Activated CD4-positive, alpha-beta memory T cell treated with anti-CD3 and anti-CD28 coated beads for 36 hours (primary cell): Measurements from ENCODE around the gene ATP2B3. TPM values are rescaled to one million over a fixed set of nuclear protein-coding genes. Genes with fewer than 3 reads are reported as not detected.

Experiments
- CTCF ChIA-PET: fragments of 350-600 bp; sonication (Branson Sonifier 250); formaldehyde crosslinking; loops from one replicate; lab custom pipeline; 2021; ENCODE audit warnings: antibody characterized with exemption, inconsistent platforms; lab: Charles Lee
- POLR2A ChIA-PET: fragments of 350-600 bp; sonication (Branson Sonifier 250); formaldehyde crosslinking; loops from one replicate; lab custom pipeline; 2021; ENCODE audit warnings: antibody characterized with exemption; lab: Charles Lee
- DNase-seq: peaks from one replicate; pipeline ENCODE4 v3.0.0-alpha.2; 2020
- H3K27ac Mint-ChIP-seq: one replicate; pipeline ENCODE4 v1.8.0; 2021; ENCODE audit warnings: mixed read lengths
- H3K27me3 Mint-ChIP-seq: one replicate; pipeline ENCODE4 v1.8.0; 2021; ENCODE audit warnings: mixed read lengths
- H3K36me3 Mint-ChIP-seq: one replicate; pipeline ENCODE4 v1.8.0; 2021; ENCODE audit warnings: mixed read lengths
- H3K4me1 Mint-ChIP-seq: one replicate; pipeline ENCODE4 v1.8.0; 2021; ENCODE audit warnings: low read depth, mixed read lengths
- H3K4me3 Mint-ChIP-seq: one replicate; pipeline ENCODE4 v1.8.0; 2021; ENCODE audit warnings: mild to moderate bottlenecking, mixed read lengths
- H3K9me3 Mint-ChIP-seq: one replicate; pipeline ENCODE4 v1.8.0; 2021; ENCODE audit warnings: mixed read lengths
- intact Hi-C: fragments of 100-400 bp; cut with micrococcal nuclease; formaldehyde crosslinking; loops from one replicate; pipeline ENCODE4 v1.15.1; 2023
- total RNA-seq, 2 experiments: library from RNA; stranded (reverse); gene quantifications; one replicate each; pipeline ENCODE4 v1.2.3, GENCODE V29; 2021

The ATP2B3 gene
- total RNA-seq, 2 experiments from 2014 or later: not detected

GRCh38 chrX:153514259-153514658, 3.2 kb upstream of the ATP2B3 start:
- no peaks in the 10 kb centered on the region for H3K36me3 Mint-ChIP-seq
- H3K27me3 Mint-ChIP-seq: peaks cover 12% of the 10 kb centered on the region
- intact Hi-C loops: no loop called here
- CTCF ChIA-PET: interaction anchor here (1.4 kb wide), 1 partner anchor 43 kb away, joined by 5 read pairs; the partner anchor contains the start of gene HAUS7
- no peak for DNase-seq
- no peak overlapping the region for H3K27ac Mint-ChIP-seq
- H3K4me3 Mint-ChIP-seq: no peak overlapping the region
- no peaks in the 10 kb centered on the region for H3K9me3 Mint-ChIP-seq
- POLR2A ChIA-PET: no interaction called here
- peaks cover 3% of the 10 kb centered on the region for H3K4me1 Mint-ChIP-seq

DNA sequence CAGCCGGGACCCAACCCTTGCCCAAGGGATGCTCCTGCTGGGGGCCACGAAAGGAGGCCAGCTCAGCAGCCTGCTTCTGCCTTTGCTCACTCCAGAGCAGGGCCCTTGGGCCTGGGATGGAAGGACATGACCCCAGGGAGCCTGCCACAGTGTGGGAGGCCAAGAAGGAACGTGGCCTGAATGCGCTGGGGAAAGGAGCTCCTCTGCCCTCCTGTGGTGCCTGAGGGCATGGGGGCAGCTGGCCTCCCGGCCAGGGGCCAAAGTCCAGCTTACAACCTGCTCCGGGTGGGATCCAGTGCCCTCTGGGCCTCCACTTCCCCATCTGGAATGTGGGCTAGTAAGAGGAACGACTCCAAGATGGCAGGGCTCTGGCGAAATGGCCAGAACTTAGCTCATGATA, 2.0 kb upstream of the ATP2B3 start:
- intact Hi-C loops: no loop called here
- ChIA-PET CTCF (interaction anchor here (1.2 to 1.4 kb wide), 2 partner anchors 45 to 146 kb away, joined by 3 to 5 read pairs; partner anchors contain the start of gene HAUS7), POLR2A (no interaction called here)
- DNase-seq: no peak
- Mint-ChIP-seq H3K36me3 (no peaks in the 10 kb centered on the region), H3K9me3 (no peaks in the 10 kb centered on the region), H3K4me1 (peaks cover 3% of the 10 kb centered on the region), H3K27ac (no peak overlapping the region), H3K4me3 (no peak overlapping the region), H3K27me3 (peaks cover 12% of the 10 kb centered on the region)

GRCh38 chrX:153516073-153516472, 1.4 kb upstream of the ATP2B3 start:
- H3K27ac Mint-ChIP-seq: no peak overlapping the region
- H3K36me3 Mint-ChIP-seq: no peaks in the 10 kb centered on the region
- H3K9me3 Mint-ChIP-seq: no peaks in the 10 kb centered on the region
- intact Hi-C loops: no loop called here
- POLR2A ChIA-PET: no interaction called here
- CTCF ChIA-PET: interaction anchor here (1.2 to 1.3 kb wide), 2 partner anchors 9 to 145 kb away, joined by 3 to 4 read pairs; no protein-coding TSS in a partner anchor
- peaks cover 3% of the 10 kb centered on the region for H3K4me1 Mint-ChIP-seq
- peaks cover 12% of the 10 kb centered on the region for H3K27me3 Mint-ChIP-seq
- no peak overlapping the region for H3K4me3 Mint-ChIP-seq
- no peak for DNase-seq

GRCh38 chrX:153517946-153518834, 748 bp downstream of the ATP2B3 start:
- no peak overlapping the region for H3K4me3 Mint-ChIP-seq
- no peaks in the 10 kb centered on the region for H3K9me3 Mint-ChIP-seq
- intact Hi-C loops: no loop called here
- no peaks in the 10 kb centered on the region for H3K36me3 Mint-ChIP-seq
- DNase-seq: no peak
- peaks cover 3% of the 10 kb centered on the region for H3K4me1 Mint-ChIP-seq
- H3K27ac Mint-ChIP-seq: no peak overlapping the region
- CTCF ChIA-PET: no interaction called here
- H3K27me3 Mint-ChIP-seq: peaks cover 12% of the 10 kb centered on the region
- POLR2A ChIA-PET: no interaction called here

DNA sequence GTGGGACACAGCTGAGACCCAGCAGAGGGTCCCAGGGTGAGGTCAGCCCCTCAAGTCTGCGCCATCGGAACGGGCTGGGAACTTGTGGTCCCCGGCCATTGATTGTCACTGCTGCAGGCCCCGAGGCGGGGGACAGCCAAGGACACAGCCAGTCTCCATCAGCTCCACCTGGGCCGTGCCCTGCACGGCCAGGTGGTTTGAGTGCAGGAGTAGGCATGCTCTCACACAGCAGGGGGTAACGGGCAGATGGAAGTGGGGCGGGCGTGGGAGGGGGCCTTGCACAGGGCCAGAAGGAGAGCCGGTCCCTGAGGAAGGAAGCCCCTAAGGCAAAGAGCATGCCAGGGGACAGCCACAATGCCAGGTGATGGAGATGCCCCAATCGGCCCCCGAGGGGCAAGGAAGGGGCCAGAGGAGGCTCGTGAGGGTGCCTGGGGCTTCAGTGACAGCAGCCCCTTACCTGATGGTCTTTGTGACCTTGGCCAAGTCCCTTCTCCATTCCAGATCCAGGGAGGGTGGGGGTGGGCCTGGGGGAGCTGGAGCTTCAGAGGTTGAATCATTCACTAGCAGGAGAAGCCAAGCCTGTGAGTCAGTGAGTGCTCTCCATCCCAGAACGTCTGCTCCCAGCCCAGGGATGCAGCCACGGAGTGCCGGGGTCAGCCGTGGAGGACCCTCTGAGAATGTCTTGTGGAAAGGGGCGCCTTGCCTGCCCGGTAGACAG, 2.3 kb downstream of the ATP2B3 start:
- CTCF ChIA-PET: no interaction called here
- Mint-ChIP-seq H3K36me3 (no peaks in the 10 kb centered on the region), H3K27me3 (peaks cover 12% of the 10 kb centered on the region), H3K4me1 (peaks cover 3% of the 10 kb centered on the region), H3K4me3 (no peak overlapping the region), H3K9me3 (no peaks in the 10 kb centered on the region), H3K27ac (no peak overlapping the region)
- DNase-seq: no peak
- POLR2A ChIA-PET: no interaction called here
- intact Hi-C loops: no loop called here

DNA sequence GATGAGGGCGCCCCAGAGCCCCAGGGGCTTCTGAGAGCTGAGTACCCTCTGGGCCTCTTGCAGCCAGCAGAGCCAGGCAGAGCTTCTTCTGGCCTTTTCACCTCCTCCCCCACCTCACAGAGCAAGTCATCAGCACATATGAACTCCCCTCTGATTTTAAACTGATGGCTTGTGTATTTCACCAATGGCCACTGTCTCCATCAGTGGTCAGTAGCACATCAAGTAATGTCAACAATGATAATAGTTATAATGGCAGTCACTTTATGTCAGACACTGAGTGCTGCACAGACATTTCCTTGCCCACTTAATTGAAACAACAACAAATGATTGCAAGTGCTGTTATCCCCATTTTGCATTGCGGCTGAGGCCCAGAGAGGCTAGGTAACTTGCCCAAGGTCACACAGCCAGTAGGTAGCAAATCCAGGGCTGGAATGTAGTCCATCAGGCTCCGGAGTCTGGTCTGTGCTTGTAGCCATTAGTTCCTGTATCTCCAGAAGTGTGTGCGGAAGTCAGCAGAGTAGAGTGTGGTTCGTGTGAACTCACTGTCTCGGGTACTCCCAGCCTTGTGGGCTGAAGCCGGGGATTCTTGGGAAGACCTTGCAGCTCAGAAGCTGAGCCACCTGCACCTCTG, 3.0 kb downstream of the ATP2B3 start:
- H3K27me3 Mint-ChIP-seq: peaks cover 12% of the 10 kb centered on the region

GRCh38 chrX:153521034-153521433, 3.6 kb downstream of the ATP2B3 start:
- no peaks in the 10 kb centered on the region for H3K9me3 Mint-ChIP-seq
- H3K36me3 Mint-ChIP-seq: no peaks in the 10 kb centered on the region
- no peak overlapping the region for H3K4me3 Mint-ChIP-seq
- intact Hi-C loops: no loop called here
- no peak overlapping the region for H3K27ac Mint-ChIP-seq
- DNase-seq: no peak
- H3K4me1 Mint-ChIP-seq: peaks cover 1% of the 10 kb centered on the region
- ChIA-PET POLR2A (no interaction called here), CTCF (interaction anchor here (1.4 kb wide), 1 partner anchor 19 kb away, joined by 8 read pairs; no protein-coding TSS in a partner anchor)
- H3K27me3 Mint-ChIP-seq: peaks cover 10% of the 10 kb centered on the region

More for the DNA sequence above, 3.0 kb downstream of the ATP2B3 start:
- H3K4me1 Mint-ChIP-seq: peaks cover 3% of the 10 kb centered on the region
- intact Hi-C loops: no loop called here
- POLR2A ChIA-PET: no interaction called here
- no peak for DNase-seq
- no peak overlapping the region for H3K27ac Mint-ChIP-seq
- H3K36me3 Mint-ChIP-seq: no peaks in the 10 kb centered on the region
- no peak overlapping the region for H3K4me3 Mint-ChIP-seq
- no peaks in the 10 kb centered on the region for H3K9me3 Mint-ChIP-seq
- CTCF ChIA-PET: no interaction called here

- ChIA-PET CTCF (interaction anchor here (1.4 kb wide), 1 partner anchor 17 kb away, joined by 8 read pairs; no protein-coding TSS in a partner anchor), POLR2A (no interaction called here)
- H3K27me3 Mint-ChIP-seq: peaks cover 7% of the 10 kb centered on the region
- H3K4me3 Mint-ChIP-seq: no peak overlapping the region
- H3K9me3 Mint-ChIP-seq: no peaks in the 10 kb centered on the region
- no peak for DNase-seq
- H3K36me3 Mint-ChIP-seq: no peaks in the 10 kb centered on the region
- no peaks in the 10 kb centered on the region for H3K4me1 Mint-ChIP-seq
- intact Hi-C loops: no loop called here
- no peak overlapping the region for H3K27ac Mint-ChIP-seq
These were observed 4.8 kb downstream of the ATP2B3 start for GRCh38 chrX:153522259-153522658.

GRCh38 chrX:153523269-153523668, 5.8 kb downstream of the ATP2B3 start:
- H3K27me3 Mint-ChIP-seq: peaks cover 6% of the 10 kb centered on the region
- H3K36me3 Mint-ChIP-seq: no peaks in the 10 kb centered on the region
- intact Hi-C loops: no loop called here
- H3K4me1 Mint-ChIP-seq: no peaks in the 10 kb centered on the region
- no peak for DNase-seq
- ChIA-PET POLR2A (no interaction called here), CTCF (no interaction called here)
- no peaks in the 10 kb centered on the region for H3K9me3 Mint-ChIP-seq
- H3K4me3 Mint-ChIP-seq: no peak overlapping the region
- H3K27ac Mint-ChIP-seq: no peak overlapping the region

- Mint-ChIP-seq H3K4me1 (no peaks in the 10 kb centered on the region), H3K9me3 (no peaks in the 10 kb centered on the region), H3K4me3 (no peak overlapping the region), H3K27me3 (no peaks in the 10 kb centered on the region), H3K27ac (no peak overlapping the region), H3K36me3 (no peaks in the 10 kb centered on the region)
- intact Hi-C loops: no loop called here
- ChIA-PET CTCF (no interaction called here), POLR2A (no interaction called here)
- DNase-seq: no peak
These were observed 6.8 kb downstream of the ATP2B3 start for GRCh38 chrX:153524234-153524633.

DNA sequence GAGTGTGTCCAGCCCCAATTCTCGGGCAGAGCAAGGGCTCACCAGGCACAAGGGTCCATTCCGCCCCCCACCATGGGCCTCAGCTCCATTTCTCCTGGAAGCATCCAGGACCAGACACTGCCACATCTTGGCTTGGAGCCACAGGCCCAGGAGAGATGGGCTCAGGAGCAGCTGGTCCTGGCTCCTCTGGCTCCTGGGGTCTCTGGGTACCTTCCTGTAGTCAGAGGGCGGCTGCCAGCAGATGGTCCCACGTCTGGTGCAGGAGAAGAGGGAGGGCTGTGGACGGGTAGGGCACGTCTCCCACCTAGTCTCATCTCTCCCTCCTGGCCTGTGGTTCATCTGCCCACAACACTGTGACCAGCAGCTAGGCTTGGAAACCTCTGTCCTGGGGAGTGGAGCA, 8.0 kb downstream of the ATP2B3 start:
- DNase-seq: no peak

DNA sequence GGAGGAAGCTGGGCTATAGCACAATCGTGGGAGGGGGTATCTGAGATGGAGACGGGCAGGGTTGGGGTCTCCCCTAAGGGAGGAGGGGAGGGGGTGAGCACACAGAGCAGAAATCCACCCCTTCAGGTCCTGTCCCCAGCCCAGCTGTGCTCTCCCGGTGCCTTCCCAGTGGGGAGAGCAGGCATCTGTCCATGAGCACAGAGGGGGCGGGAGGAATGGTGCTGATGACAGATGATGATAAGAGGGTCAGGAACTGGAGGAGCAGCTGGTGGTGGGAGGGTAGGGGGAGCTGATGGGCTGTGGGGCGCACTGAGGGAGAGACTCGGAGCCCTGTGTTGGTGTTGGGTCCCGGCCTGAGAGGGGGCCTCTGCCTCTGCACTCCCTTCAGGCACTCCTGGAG, 8.6 kb downstream of the ATP2B3 start:
- no peaks in the 10 kb centered on the region for H3K9me3 Mint-ChIP-seq
- CTCF ChIA-PET: no interaction called here

More for the DNA sequence above, 8.0 kb downstream of the ATP2B3 start:
- Mint-ChIP-seq H3K4me3 (no peak overlapping the region), H3K27ac (no peak overlapping the region), H3K9me3 (no peaks in the 10 kb centered on the region), H3K27me3 (no peaks in the 10 kb centered on the region), H3K36me3 (no peaks in the 10 kb centered on the region), H3K4me1 (no peaks in the 10 kb centered on the region)
- intact Hi-C loops: no loop called here
- ChIA-PET CTCF (no interaction called here), POLR2A (no interaction called here)

More for the DNA sequence above, 8.6 kb downstream of the ATP2B3 start:
- Mint-ChIP-seq H3K4me3 (no peak overlapping the region), H3K36me3 (no peaks in the 10 kb centered on the region), H3K27ac (no peak overlapping the region), H3K4me1 (no peaks in the 10 kb centered on the region), H3K27me3 (no peaks in the 10 kb centered on the region)
- DNase-seq: no peak
- intact Hi-C loops: no loop called here
- POLR2A ChIA-PET: no interaction called here
